Gastroesophageal sphincter (tissue), 4 donors: ENCODE measurements around the gene HUNK. TPM values are rescaled to one million over a fixed set of nuclear protein-coding genes. Genes with fewer than 3 reads are reported as not detected.
A peak's percentile ranks its signal among the peaks of the same experiment; 100 is the strongest.

ENCODE experiments used
- ATAC-seq: fragments of 150-250 bp; one replicate; pipeline ENCODE4 v1.9.1; 2016; ENCODE audit warnings: mild to moderate bottlenecking, moderate library complexity
- H3K27ac ChIP-seq, 4 donors: fragments of 200-600 bp; sonication (generic) in 3 of 4; 1 replicate in 3 of 4; 2 replicates in 1 of 4; pipeline ENCODE4 v1.5.1; 2016 to 2019
- H3K27me3 ChIP-seq: fragments of 200-600 bp; sonication (generic); one replicate; pipeline ENCODE4 v1.5.1; 2019
- H3K36me3 ChIP-seq, 2 donors: fragments of 200-600 bp; sonication (generic); one replicate each; pipeline ENCODE4 v1.5.1; 2019; ENCODE audit warnings: control low read depth in 1 of 2
- H3K4me1 ChIP-seq, 3 donors: fragments of 200-600 bp; sonication (generic); 1 replicate in 2 of 3; 2 replicates in 1 of 3; pipeline ENCODE4 v1.5.1; 2016 to 2019; ENCODE audit warnings: control low read depth in 2 of 3
- H3K4me3 ChIP-seq, 2 donors: fragments of 200-600 bp; sonication (generic); one replicate each; pipeline ENCODE4 v1.5.1; 2019; ENCODE audit warnings: mild to moderate bottlenecking in 1 of 2, moderate library complexity in 1 of 2
- H3K9me3 ChIP-seq, 3 donors: fragments of 200-600 bp; sonication (generic); one replicate each; pipeline ENCODE4 v1.5.1; 2017 to 2019; ENCODE audit warnings: control low read depth in 2 of 3
- EP300 ChIP-seq: sonication (generic); formaldehyde crosslinking; IDR thresholded peaks from one replicate; pipeline ENCODE4 v1.6.1; 2017; ENCODE audit warnings: antibody characterized with exemption, mild to moderate bottlenecking
- POLR2A ChIP-seq, 2 donors: fragments of 450-650 bp; IDR thresholded peaks; one replicate each; pipeline ENCODE4 v1.6.1; 2017; ENCODE audit warnings: antibody characterized with exemption in 2 of 2, mild to moderate bottlenecking in 2 of 2, moderate library complexity in 1 of 2
- POLR2AphosphoS5 ChIP-seq: sonication (generic); formaldehyde crosslinking; IDR thresholded peaks from one replicate; pipeline ENCODE4 v1.6.1; 2017; ENCODE audit warnings: antibody characterized with exemption
- WGBS, 2 donors: methylation state at CpG; one replicate each; pipeline ENCODE4 v1.1.5; 2018; ENCODE audit warnings: low coverage in 1 of 2; 5-methylcytosine and 5-hydroxymethylcytosine counted together
- total RNA-seq, 4 donors: library from RNA; depleted of rRNA; stranded (reverse); fragments of >200 nt; gene quantifications; one replicate each; pipeline ENCODE4 v1.1.0, GENCODE V29; 2016
- TF ChIP-seq, protein P1 (sequence below), 4 experiments: fragments of 200-600 bp in 2 of 4; fragments of 450-650 bp in 2 of 4; sonication (generic) in 1 of 4; IDR thresholded peaks; one replicate each; pipeline ENCODE4 v1.5.1; 2017 to 2019; ENCODE audit warnings: antibody characterized with exemption in 4 of 4, mild to moderate bottlenecking in 2 of 4, moderate library complexity in 2 of 4

The HUNK gene
- total RNA-seq, 4 donors from 2014 or later: 0.47 to 1.7 (median 0.81) TPM

DNA sequence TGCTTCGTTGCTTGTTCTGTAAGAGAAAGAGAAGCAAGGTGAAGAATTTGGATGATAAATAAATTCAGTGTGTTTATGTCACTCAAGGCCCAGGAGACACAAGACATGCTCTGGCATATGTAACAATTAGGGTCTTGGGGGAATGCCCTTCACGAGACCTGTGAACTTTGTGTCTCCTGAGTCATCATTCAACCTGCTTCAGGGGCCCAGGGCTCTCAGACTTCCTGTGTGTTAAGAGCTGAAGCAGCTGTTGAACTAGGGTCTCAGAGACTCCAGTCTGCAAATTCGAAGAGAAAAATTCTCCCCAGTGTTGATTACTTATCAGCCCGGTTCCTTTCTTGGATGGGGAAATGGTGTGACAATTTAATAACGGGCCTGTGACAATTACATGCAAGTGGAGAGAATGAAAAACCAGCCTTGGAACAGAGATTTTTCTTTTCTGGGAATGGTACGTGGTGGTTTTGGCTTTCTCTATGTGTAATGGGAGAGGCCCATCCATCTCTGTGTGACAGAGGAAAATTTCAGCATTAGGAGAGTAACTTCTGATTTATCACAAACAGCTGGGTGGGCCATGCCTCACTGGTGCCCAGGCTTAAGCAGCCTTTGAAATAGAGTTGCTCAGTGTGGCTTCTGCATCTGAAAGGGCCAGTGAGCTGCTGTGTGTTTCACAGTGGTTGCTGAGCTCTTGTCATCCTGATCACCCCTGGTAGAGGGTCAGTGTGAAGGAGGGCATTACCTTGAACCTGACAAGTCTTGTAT is 22.4 kb downstream of the HUNK start:
- H3K9me3 ChIP-seq: no peaks in the 10 kb centered on the region
- peak overlapping the region in 1 of 4 donors; percentile 5 for H3K27ac ChIP-seq
- H3K27me3 ChIP-seq: peaks cover 13% of the 10 kb centered on the region
- no peak for ATAC-seq
- WGBS, 2 donors: 65 to 67% methylated on average over 2 to 6 of the region's 6 CpGs
- H3K36me3 ChIP-seq: no peaks in the 10 kb centered on the region
- TF ChIP-seq POLR2A (IDR thresholded peaks at IDR 0.05): no peak
- no peak for TF ChIP-seq POLR2AphosphoS5
- TF ChIP-seq, protein P1, sequence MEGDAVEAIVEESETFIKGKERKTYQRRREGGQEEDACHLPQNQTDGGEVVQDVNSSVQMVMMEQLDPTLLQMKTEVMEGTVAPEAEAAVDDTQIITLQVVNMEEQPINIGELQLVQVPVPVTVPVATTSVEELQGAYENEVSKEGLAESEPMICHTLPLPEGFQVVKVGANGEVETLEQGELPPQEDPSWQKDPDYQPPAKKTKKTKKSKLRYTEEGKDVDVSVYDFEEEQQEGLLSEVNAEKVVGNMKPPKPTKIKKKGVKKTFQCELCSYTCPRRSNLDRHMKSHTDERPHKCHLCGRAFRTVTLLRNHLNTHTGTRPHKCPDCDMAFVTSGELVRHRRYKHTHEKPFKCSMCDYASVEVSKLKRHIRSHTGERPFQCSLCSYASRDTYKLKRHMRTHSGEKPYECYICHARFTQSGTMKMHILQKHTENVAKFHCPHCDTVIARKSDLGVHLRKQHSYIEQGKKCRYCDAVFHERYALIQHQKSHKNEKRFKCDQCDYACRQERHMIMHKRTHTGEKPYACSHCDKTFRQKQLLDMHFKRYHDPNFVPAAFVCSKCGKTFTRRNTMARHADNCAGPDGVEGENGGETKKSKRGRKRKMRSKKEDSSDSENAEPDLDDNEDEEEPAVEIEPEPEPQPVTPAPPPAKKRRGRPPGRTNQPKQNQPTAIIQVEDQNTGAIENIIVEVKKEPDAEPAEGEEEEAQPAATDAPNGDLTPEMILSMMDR (IDR thresholded peaks at IDR 0.05): no peak
- TF ChIP-seq EP300: no peak
- no peaks in the 10 kb centered on the region for H3K4me1 ChIP-seq
- H3K4me3 ChIP-seq: no peak overlapping the region

DNA sequence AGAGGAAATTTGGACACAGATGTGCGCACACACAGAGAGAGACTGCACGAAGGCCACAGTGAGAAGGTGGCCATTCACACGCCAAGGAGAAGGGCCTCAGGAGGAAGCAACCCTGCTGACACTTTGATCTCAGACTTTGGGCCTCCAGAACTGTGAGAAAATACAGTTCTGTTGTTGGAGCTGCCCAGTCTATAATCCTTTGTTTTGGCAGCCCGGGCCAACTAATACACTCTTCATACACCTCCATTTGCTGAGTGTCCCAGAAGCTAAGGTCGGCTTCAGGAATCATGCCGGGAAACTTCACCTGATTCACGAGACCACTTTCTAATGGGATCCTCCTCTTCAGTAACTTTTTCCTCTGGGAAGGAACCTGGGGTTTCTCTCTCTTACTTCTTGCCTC is 23.2 kb downstream of the HUNK start:
- H3K27me3 ChIP-seq: peaks cover 13% of the 10 kb centered on the region
- no peaks in the 10 kb centered on the region for H3K4me1 ChIP-seq
- no peak for ATAC-seq
- no peaks in the 10 kb centered on the region for H3K36me3 ChIP-seq
- 60 to 92% methylated on average over 3 to 7 of the region's 7 CpGs for WGBS, 2 donors
- H3K4me3 ChIP-seq: no peak overlapping the region
- H3K9me3 ChIP-seq: no peaks in the 10 kb centered on the region
- TF ChIP-seq, protein P1 (IDR thresholded peaks at IDR 0.05): no peak
- no peak for TF ChIP-seq EP300
- TF ChIP-seq POLR2AphosphoS5: no peak
- TF ChIP-seq POLR2A (IDR thresholded peaks at IDR 0.05): no peak
- H3K27ac ChIP-seq: no peak overlapping the region

DNA sequence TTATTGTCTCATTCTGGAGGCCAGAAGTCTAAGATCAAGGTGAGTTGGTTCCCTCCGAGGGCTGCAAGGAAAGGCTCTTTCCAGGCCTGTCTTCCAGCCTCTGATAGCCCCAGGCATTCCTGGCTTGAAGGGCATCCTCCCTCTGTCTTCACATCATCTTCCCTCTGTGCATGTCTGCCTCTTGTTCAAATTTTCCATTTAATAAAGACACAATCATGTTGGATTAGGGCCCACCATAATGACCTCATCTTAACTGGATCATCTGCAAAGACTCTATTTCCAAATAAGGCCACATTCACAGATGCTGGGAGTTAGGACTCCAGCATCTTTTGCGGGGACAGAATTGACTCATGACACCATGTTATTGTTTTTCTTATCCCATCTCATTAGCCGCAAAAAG is 24.5 kb downstream of the HUNK start:
- 60 to 63% methylated on average over 2 to 3 of the region's 3 CpGs for WGBS, 2 donors
- ATAC-seq: peak; percentile 39
- TF ChIP-seq POLR2A (IDR thresholded peaks at IDR 0.05): no peak
- TF ChIP-seq POLR2AphosphoS5: no peak
- TF ChIP-seq EP300: no peak
- TF ChIP-seq, protein P1 (IDR thresholded peaks at IDR 0.05): no peak

DNA sequence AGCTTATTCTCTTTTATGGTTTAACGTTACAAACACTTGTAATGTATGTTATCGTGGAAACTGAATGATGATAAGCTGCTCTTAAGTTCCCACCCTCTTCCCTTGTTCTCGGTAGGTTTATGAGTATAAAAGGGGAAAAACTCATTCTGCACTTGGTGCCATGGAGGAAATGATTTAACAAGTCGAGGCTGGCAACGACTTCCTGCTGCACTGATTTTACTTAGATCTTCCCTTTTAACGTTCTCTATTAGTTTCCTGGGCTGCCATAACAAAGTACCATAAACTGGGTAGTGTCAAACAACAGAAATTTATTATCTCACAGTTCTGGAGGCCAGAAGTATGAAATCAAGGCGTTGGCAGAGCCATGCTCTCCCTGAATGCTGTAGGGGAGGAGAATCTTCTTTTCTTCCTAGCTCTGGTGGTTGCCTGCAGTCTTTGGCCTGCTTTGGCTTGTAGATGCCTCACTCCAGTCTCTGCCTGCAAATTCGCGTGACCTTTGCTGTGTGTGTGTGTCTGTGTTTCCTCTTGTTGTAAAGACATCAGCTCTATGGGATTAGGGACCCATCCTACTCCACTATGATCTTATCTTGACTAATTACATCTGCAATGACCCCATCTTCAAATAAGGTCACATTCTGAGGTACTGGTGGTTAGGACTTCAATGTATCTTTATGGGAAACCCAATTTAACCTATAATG is 26.3 kb downstream of the HUNK start:
- Histone ChIP-seq H3K9me3 (no peaks in the 10 kb centered on the region), H3K36me3 (no peaks in the 10 kb centered on the region), H3K4me1 (no peaks in the 10 kb centered on the region), H3K4me3 (no peak overlapping the region), H3K27ac (no peak overlapping the region), H3K27me3 (no peaks in the 10 kb centered on the region)
- no peak for ATAC-seq
- TF ChIP-seq POLR2AphosphoS5: no peak
- TF ChIP-seq, protein P1 (IDR thresholded peaks at IDR 0.05): no peak
- TF ChIP-seq POLR2A (IDR thresholded peaks at IDR 0.05): no peak
- TF ChIP-seq EP300: no peak
- WGBS, 2 donors: 37 to 42% methylated on average over 9 of the region's 9 CpGs

More for the DNA sequence above, 24.5 kb downstream of the HUNK start:
- Histone ChIP-seq H3K9me3 (no peaks in the 10 kb centered on the region), H3K4me3 (no peak overlapping the region), H3K36me3 (no peaks in the 10 kb centered on the region), H3K4me1 (no peaks in the 10 kb centered on the region), H3K27me3 (peaks cover 13% of the 10 kb centered on the region), H3K27ac (no peak overlapping the region)
